ENCODE measurements around the gene ZNF813.
"Not testable (repeated sequence)": the region's sequence is repeated elsewhere in the genome, so short reads cannot be mapped to it uniquely, and the experiment has no call there.

ZNF813 gene

GRCh38 chr19:53467485-53468262 lies at the start of gene ZNF813:
TSS of gene ZNF813 (plus strand) at chr19:53467733. CDS start at chr19:53483823, 16,090 bp downstream.
- no peak for FAIRE-seq

DNA sequence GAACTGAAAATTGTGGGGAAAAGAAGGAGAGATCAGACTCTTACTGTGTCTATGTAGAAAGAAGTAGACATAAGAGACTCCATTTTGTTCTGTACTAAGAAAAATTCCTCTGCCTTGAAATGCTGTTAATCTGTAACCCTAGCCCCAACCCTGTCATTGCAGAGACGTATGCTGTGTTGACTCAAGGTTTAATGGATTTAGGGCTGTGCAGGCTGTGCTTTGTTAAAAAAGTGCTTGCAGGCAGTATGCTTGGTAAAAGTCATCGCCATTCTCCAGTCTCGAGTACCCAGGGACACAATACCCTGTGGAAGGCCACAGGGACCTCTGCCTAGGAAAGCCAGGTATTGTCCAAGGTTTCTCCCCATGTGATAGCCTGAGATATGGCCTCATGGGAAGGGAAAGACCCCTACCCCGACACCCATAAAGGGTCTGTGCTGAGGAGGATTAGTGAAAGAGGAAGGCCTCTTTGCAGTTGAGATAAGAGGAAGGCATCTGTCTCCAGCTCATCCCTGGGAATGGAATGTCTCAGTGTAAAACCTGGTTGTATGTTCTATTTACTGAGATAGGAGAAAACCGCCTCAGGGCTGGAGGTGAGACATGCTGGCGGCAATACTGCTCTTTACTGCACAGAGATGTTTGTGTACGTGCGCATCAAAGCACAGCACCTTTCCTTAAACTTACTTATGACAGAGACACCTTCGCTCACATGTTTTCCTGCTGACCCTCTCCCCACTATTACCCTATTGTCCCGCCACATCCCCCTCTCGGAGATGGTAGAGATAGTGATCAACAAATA lies 46.8 kb upstream of the ZNF813 start:
- FAIRE-seq = not testable (repeated sequence)

DNA sequence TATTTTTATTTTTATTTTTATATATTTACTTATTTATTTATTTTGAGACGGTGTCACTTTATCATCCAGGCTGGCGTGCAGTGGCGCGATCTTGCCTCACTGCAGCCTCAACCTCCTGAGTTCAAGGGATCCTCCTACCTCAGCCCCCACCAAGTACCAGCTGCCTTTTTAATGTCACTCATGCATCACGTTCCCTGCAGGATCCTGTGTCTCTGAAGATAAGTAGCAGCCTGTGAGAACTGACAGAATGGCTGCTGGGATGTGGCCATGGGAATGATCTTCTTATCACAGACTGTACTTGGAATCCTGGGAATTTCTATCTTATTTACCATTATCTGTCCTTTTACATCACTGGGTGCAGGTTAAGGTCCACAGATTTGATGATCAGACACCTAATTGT lies 45.0 kb upstream of the ZNF813 start:
- no peak for FAIRE-seq

- FAIRE-seq = not testable (repeated sequence)
Measured at GRCh38 chr19:53423074-53423473, 44.5 kb upstream of the ZNF813 start.

DNA sequence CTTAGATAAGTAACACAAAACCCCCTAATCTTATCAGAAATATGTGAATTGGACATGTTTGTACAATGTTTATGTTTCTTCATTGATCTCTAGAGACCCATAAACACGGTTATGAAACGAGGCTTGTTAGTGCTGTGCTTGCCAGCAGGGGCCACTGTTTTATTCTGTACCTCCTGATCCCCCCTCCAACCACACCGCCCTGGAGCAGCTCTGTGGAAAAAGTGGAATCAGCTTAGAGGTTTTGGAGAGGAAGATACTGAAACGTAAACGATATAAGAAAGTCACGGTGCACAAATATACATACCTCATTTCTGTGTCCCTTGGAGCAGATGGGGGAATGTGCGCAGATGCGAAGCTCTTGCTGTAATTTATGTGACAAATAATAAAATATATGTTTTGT lies 43.9 kb upstream of the ZNF813 start:
- FAIRE-seq = not testable (repeated sequence)

DNA sequence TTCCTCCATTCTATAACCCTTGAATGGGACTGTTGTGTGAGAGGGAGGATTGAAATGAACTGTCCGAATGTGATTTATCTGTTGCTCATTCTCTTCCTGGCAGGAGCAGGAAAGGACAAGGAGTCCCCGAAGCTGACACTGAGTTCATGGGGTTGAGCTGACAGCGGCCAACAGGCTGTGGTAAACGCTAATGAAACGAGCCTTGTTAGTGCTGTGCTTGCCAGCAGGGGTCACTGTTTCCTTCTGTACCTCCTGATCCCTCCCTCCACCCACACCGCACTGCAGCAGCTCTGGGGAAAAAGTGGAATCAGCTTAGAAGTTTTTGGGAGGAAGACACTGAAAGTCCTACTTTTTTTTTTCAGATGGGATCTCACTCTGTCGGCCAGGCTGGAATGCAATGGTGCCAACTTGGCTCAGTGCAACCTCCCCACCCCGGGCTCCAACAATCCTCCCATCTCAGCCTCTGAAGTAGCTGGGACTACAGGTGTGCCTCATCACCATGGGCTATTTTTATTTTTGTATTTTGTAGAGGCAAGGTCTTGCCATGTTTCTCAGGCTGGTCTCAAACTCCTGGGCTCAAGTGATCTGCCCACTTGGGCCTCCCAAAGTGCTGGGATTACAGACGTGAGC lies 42.5 kb upstream of the ZNF813 start:
- no peak for FAIRE-seq

DNA sequence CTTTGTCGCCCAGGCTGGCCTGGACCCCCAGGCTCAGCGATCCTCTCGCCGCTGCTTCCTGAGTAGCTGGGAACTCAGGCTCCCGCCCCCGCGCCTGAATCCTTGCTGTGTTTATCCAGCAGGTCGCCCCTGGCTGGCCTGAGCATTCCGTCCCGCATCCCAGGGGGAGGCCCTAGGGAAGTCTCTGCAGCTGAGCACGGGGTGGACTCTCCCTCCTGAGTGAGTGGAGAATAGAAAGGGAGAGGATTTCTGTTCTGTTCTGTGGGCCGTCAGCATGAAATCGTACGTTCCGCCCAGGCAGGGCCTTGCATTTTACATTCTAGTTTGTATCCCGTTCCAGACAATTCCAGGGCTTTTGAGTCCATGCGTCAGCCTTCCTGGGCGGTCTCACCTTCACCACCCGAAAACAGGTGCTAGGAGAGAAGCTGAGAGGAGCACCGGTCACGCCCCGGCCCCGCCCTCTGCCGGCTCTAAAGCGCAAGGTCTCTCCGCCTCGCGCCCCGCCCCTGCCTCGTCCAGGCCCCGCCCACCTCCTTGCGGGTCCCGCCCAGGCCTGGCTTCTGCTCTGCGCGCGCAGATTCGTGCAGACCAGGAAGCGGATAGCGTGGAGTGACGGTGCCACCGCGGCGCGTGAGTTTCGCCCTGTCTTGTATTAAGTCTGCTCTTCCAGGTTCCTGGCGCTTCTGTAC lies 36.0 kb upstream of the ZNF813 start, which contains the start of gene ZNF761:
TSS of gene ZNF761 (plus strand) at position 586 of the 689 bp plus-strand sequence. CDS start 15,285 bp downstream, outside the sequence.
- no peak for FAIRE-seq

- no peak for FAIRE-seq
Measured at GRCh38 chr19:53432088-53432661, 35.4 kb upstream of the ZNF813 start.

DNA sequence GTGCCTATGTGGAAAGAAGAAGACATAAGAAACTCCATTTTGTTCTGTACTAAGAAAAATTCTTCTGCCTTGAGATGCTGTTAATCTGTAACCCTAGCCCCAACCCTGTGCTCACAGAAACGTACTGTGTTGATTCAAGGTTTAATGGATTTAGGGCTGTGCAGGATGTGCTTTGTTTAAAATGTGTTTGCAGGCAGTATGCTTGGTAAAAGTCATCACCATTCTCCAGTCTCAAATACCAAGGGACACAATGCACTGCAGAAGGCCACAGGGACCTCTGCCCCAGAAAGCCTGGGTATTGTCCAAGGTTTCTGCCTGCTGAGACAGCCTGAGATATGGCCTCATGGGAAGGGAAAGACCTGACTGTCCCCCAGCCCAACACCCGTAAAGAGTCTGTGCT lies 23.7 kb upstream of the ZNF813 start:
- FAIRE-seq = not testable (repeated sequence)

DNA sequence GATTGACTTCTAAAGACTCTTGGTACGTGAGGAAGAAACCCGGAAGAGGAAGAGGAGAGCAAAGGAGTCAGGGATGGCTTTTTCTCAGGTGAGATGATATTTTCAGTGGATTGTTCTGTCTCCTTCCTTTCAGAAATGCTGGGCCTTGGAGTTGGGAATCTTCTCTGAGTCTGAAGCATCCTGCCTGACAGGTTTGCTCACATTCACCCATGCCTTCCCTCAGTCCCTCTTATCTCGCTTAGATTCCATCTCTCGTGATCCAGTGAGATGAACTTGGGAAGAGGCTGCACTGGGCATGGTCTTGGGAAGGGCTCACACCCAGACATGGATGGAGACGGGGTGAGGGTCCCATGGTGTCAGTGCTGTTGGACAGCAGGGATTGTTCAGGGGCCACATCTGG lies 20.3 kb upstream of the ZNF813 start:
- not testable (repeated sequence) for FAIRE-seq

- FAIRE-seq = no peak
Measured at GRCh38 chr19:53455828-53456227, 11.7 kb upstream of the ZNF813 start.

- not testable (repeated sequence) for FAIRE-seq
Measured at GRCh38 chr19:53460131-53460721, 7.3 kb upstream of the ZNF813 start.

DNA sequence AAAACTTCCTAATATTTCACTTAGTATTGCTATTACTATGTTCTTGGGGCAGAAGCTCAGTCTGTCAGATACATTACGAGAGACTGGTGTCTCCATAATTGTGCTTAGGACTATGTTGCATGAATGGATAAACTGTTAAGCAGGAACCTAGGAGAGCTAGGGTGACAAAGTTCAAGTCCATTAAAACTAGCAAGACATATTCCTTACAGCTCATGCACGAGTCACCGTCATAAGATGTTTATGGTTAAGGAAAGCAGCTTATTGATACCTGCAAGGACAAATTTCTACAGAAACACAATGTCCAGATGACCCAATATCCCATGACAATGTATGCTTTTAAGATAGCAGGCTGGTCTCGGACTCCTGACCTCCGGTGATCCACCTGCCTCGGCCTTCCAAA lies 5.7 kb upstream of the ZNF813 start:
- FAIRE-seq = no peak

DNA sequence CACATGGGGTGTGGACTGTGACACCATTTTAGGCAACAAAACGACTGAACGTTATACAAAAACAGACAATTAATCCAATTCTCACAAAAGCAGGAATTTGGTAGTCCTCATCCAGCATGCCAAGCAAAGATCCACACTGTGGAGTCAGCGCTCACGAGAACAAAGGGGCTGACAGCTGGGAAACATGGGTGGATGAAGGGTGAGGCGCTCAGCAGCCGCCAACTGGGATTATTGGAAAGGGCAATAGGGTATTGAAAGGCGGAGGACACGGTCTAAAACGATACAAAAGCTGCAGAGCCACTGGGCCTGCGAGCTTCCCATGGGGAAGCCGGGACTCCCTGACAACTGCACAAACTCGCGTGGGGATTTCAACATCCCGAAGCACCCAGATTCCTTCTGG lies 4.7 kb upstream of the ZNF813 start:
- no peak for FAIRE-seq

DNA sequence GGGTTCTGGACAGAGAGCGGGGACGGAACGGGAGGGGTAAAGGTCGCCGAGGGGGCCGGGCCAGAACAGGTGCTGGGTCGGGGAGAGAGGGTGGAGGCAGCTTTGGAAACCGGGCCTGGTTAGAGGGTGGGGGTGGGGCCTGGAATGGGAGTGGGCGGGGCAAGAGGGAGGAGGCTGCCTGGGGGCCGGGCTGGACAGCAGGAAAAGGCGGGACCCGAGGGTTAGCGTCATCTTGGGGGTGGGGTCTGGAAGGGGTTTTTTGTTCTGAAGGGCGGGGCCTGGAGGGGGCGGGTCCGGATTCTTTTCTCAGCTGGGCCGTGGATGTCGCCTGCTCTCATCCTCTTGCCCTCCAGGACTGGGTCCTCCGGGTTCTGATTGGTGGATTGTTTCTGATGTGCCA lies 4.3 kb upstream of the ZNF813 start:
- no peak for FAIRE-seq

DNA sequence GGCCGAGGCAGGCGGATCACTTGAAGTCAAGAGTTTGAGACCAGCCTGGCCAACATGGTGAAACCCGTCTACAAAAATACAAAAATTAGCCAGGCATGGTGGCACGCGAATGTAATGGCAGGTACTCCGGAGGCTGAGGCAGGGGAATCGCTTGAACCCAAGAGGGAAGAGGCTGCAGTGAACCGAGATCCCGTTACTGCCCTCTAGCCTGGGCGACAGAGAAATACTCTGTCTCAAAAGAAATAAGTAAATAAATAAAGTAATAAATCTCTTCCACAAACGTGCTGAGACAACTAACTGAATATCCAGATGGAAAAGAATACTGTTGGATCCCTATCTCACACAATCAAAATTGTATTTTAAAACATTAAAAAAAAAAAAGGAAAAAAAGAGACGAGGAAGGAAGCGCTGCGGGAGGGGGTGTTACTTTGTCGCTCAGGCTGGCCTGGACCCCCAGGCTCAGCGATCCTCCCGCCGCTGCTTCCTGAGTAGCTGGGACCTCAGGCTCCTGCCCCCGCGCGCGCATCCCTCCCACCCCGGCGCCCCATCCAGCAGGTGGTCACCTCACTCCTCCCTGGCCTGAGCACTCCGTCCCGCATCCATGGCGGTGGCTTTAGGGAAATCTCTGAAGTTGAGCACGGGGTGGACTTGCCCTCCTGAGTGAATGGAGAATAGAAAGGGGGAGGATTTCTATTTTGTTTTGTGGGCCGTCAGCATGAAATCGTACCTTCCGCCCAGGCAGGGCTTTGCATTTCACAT lies 628 bp upstream of the ZNF813 start:
- no peak for FAIRE-seq

- FAIRE-seq = not testable (repeated sequence)
Measured at GRCh38 chr19:53468628-53469027, 1.1 kb downstream of the ZNF813 start.

- FAIRE-seq = no peak
Measured at GRCh38 chr19:53471916-53472315, 4.4 kb downstream of the ZNF813 start.

DNA sequence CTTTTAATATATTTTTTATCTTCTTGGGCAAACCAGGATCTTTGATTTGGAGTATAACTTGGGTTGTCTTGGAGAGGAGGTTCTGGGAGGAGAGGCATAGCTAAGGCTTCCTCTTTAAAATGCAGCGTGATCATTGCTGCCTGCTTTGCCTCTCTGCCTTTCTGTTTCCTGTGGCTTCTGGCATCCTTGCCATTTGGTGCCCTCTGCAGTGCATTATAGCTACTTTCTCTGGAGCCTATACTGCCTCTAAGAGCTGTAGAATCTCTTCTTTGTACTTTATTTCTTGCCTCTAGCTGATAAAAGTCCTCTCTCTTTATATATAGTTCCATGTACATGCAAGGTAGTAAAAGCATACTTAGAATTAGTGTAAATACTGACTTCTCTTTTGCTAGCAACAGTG lies 7.3 kb downstream of the ZNF813 start:
- not testable (repeated sequence) for FAIRE-seq

GRCh38 chr19:53475470-53475869 lies 7.9 kb downstream of the ZNF813 start:
- not testable (repeated sequence) for FAIRE-seq

DNA sequence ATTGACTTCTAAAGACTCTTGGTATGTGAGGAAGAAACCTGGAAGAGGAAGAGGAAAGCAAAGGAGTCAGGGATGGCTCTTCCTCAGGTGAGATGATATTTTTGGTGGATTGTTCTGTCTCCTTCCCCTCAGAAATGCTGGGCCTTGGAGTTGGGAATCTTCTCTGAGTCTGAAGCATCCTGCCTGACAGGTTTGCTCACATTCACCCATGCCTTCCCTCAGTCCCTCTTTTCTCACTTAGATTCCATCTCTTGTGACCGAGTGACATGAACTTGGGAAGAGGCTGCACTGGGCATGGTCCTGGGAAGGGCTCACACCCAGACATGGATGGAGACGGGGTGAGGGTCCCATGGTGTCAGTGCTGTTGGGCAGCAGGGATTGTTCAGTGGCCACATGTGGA lies 16.2 kb downstream of the ZNF813 start:
- not testable (repeated sequence) for FAIRE-seq
